GM19025 (cell line): ENCODE results near the gene OMG.
"Not testable (repeated sequence)": the region's sequence is repeated elsewhere in the genome, so short reads cannot be mapped to it uniquely, and the experiment has no call there.

Experiments used
- ATAC-seq: cut with Tn5 transposase; IDR thresholded peaks from one replicate; pipeline ENCODE4 v1.9.1; 2021; ENCODE audit warnings: mild to moderate bottlenecking, low read depth, moderate library complexity; ENCODE audit not compliant: unreplicated experiment

OMG gene

GRCh38 chr17:31297090-31297489, at the start of gene OMG:
OMG (minus strand) TSS chr17:31297239; CDS start chr17:31296331, 908 bp downstream.
- ATAC-seq = no peak

- not testable (repeated sequence) for ATAC-seq
These were observed 48.2 kb upstream of the OMG start for GRCh38 chr17:31345191-31345747.

DNA sequence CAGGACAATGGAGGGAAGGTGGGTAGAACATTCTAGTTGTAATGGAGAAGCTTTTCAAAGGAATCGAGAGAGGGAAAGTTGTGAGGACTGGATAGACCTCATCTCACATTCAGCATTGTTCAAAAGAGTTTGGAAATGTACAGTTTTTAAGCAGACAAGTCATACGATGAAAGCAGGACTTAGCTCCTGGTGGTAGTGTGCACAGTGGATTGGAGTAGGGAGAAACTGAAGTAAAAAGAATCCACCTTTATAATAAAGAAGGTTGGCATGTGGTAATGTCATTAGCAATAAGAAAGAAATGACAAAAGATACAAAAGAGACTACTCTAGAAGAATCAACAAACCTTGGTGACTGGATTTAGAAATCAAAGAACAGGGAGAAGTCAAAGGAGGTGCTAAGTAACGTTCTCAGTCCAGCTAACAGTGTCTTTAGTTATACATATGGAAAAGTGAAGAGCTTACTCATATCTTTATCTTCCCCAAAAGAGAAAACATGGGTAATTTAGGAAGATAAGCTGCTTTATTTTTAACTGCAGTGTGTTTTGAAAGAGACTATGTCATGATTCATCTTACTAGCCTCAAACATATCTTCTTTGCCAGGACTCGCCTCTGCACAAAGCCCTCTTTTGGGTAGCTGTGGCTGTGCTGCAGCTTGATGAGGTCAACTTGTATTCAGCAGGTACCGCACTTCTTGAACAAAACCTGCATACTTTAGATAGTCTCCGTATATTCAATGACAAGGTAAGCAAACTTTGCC, 43.0 kb upstream of the OMG start:
- no peak for ATAC-seq

DNA sequence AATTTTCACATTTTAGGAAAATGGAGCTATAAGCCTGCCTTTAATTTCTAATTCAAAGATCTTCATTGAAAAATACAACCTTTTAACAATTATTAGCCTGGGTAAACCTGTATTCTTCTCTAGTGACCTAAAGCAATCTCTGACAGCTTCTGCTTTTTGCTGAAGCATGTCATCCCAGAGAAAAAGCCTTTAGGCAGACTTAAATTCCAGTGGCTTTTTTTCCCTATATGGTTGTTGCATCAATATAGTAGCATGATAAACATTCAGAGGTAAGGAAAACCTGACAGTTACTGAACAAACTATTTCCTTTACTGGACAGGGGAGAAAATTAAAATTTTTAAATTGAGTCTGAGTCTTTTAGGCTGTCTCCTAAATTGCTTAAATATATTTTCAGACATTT, 32.2 kb upstream of the OMG start:
- ATAC-seq = no peak

DNA sequence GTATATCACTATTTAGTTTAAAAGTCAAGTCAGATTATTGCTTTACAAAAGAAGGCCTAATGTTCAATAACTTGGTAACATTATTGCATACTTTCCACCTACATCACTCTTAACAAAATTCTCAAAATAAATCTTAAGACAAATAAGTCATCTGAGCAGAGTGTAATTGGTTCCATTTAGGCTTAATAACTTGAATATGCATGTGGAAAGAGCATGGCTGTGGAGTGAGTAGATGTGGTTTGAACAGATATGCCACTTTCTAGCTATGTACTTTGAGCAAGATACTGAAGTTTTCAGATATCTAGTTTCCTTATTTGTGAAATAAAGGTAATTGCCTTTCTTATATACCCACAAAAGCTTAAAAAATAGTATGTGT, 31.1 kb upstream of the OMG start:
- ATAC-seq = no peak

- ATAC-seq = no peak
These were observed 30.6 kb upstream of the OMG start for GRCh38 chr17:31327534-31328159.

- no peak for ATAC-seq
These were observed 26.5 kb upstream of the OMG start for GRCh38 chr17:31323551-31323950.

- no peak for ATAC-seq
These were observed 24.9 kb upstream of the OMG start for GRCh38 chr17:31321966-31322365.

DNA sequence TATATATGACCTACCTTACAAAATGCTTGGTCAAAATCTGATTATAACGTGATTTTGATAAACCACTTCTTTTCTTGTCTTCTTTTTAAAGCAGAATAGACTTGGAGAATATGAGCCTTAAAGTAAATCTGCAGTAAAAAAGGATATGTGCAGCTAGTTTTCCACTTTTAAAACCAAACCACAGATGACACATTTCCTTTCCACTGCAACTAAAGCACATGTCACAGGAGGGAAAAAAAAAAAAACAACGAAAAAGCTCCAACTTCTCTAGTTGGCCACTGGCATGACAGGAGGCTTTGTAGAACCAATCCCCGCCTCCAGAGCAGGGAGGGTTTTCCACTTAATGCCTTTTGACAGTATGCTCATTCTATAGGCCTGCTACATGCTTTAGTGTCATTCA, 24.4 kb upstream of the OMG start, which contains the start of gene EVI2A:
EVI2A (minus strand) TSS at position 142 of the 400 bp plus-strand sequence. CDS start 2,609 bp downstream, outside the sequence.
- no peak for ATAC-seq

DNA sequence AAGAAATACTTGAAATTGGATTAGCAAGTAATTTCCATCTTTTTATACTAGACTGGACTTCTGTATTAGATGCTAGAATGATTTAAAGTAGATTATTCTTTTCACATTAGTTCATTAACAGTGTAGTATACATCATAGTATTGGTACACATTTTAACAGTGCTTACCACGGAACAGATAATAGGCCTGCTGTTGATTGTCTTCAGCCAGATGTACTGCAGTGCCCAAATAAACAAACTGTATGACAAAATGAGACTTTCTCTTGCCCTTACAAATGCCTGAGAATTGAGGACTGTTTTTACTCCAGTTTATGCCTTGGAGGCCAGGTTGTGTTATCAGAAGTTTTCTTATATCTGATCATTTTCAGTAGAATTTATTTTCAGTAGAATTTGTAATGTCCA, 23.8 kb upstream of the OMG start:
- no peak for ATAC-seq

DNA sequence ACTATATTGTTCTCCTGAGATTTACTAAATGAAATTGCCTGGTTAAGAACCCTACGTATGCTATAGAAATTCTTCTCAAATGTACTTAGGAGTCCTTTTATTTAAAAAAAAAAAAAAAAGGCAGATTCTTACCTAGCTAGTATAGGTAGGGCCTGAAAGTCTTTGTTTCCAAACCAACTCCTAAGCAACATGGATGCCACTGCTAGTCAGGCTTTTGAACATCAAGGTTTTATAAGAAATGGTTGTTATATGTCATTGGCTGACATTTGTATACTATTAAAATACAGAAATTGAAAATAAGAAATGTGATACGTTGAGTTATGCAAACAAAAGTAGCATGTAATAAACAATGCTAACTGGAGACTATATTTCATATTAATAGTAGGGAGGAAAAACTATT, 23.2 kb upstream of the OMG start:
- ATAC-seq = no peak

DNA sequence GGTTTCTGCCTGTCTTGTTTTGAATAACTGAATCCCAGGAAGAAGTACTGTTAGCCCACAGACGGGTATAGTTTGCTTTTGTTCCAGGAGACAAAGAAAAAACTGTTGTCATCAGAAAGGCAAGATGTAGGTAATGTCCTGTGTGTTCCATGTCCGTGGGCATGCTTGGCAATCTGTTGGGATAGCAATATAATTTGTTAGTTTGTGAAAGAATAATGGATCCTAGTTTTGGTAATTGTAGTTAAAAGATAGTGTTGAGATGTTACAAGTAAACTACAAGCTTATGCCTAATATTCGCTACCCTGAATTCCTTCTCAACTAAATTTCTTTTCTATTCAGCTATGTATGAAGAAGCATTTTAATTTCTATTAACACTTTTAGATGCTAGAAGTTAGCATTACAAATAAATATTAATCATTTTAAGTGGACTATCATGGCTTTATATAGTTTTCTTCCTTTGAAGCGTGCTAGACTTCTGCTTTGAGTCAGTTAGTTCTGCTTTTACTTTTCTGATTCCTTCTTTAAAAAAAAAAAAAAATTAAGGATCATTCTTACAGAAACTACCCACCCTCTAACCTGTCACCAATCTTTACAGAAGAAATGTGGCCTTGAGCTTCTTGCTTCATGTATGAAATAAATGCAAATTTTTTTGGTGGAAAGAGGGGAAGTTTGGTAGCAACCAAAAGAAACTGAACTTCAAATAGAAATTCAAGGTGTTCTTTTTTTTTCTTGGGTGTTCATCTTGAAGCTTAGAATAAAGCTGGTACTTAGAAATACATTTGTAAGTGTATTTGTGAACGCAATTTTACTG, 22.0 kb upstream of the OMG start:
- ATAC-seq = no peak

GRCh38 chr17:31318298-31318801, 21.3 kb upstream of the OMG start:
- ATAC-seq = no peak

- no peak for ATAC-seq
These were observed 17.7 kb upstream of the OMG start for GRCh38 chr17:31314782-31315100.

- ATAC-seq = no peak
These were observed 17.1 kb upstream of the OMG start, which contains the start of gene EVI2B for GRCh38 chr17:31313982-31314781. EVI2B (minus strand) TSS chr17:31314054; CDS start chr17:31305609, 8,445 bp downstream.

DNA sequence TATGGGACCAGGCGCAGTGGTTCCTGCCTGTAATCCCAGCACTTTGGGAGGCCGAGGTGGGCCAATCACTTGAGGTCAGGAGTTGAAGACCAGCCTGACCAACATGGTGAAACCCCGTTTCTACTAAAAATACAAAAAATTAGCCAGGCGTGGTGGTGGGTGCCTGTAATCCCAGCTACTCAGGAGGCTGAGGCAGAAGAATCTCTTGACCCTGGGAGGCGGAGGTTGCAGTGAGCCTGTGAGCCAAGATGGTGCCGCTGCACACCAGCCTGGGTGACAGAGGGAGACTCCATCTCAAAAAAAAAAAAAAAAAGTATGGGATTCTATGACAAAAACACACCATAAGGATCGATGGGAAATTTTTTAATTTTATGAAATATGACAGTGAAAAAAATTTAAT, 15.2 kb upstream of the OMG start:
- ATAC-seq = not testable (repeated sequence)

- ATAC-seq = no peak
These were observed 14.5 kb upstream of the OMG start for GRCh38 chr17:31311526-31311925.

DNA sequence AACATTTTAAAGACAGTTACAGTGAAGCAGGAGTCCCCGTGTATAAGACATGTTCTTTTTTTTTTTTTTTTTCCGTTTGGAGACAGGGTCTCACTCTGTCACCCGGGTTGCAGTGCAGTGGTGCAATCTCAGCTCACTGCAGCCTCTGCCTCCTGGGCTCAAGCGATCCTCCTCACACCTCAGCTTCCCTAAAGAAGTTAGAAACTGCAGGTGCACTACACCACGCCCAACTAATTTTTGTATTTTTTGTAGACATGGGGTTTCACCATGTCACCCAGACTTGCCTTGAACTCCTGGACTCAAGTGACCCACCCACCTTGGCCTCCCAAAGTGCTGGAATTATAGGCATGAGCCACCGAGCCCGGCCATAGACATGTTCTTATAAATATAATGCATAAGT, 13.8 kb upstream of the OMG start:
- no peak for ATAC-seq

GRCh38 chr17:31310260-31310659, 13.2 kb upstream of the OMG start:
- ATAC-seq = no peak

DNA sequence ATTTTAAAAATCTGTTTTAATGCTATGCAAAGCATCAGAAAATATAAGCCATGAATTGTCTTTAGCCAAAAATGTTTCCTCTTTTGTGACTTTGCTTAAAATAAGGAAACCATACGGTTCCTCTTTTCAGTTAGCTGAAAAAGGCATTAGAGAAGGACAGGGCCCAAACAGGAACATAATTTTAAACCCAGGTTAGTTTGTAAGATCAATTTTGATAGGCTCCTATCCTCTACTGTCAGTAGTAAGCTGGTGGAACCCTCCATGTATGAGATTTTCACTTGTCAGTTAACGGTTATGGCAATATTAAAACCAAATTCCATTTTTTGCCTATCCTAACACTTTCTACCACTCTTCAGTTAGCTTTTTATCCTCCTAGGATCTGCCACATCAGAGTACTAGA, 12.5 kb upstream of the OMG start:
- ATAC-seq = no peak
